GM12892 (cell line): ENCODE measurements around the gene NDUFC1. TPM values are rescaled to one million over a fixed set of nuclear protein-coding genes. Genes with fewer than 3 reads are reported as not detected.
"Not testable (repeated sequence)": the region's sequence is repeated elsewhere in the genome, so short reads cannot be mapped to it uniquely, and the experiment has no call there.

Experiments
- DNase-seq: peaks from one replicate; pipeline ENCODE4 v3.0.0; 2011; ENCODE audit not compliant: insufficient read length
- FAIRE-seq: peaks from 2 replicates; lab custom pipeline; 2011; peaks lifted over from hg19 to GRCh38; lab: Jason Lieb, UNC
- POLR2A ChIP-seq: IDR thresholded peaks from 2 replicates; pipeline ENCODE4 v1.6.1; 2011; ENCODE audit warnings: low read depth, low read length, control low read depth
- POLR2AphosphoS5 ChIP-seq: IDR thresholded peaks from 2 replicates; pipeline ENCODE4 v1.6.1; 2011; ENCODE audit warnings: low read depth, low read length, control low read depth
- TAF1 ChIP-seq: IDR thresholded peaks from 2 replicates; pipeline ENCODE4 v1.6.1; 2011; ENCODE audit warnings: low read depth, mild to moderate bottlenecking, control low read depth, low read length, borderline replicate concordance
- polyA plus RNA-seq: library from polyadenylated mRNA; unstranded; fragments of >200 nt; gene quantifications from one replicate; pipeline ENCODE4 v1.2.1, GENCODE V29; 2012; ENCODE audit warnings: missing spikeins, inconsistent platforms; ENCODE audit not compliant: missing spikeins

Gene NDUFC1
- polyA plus RNA-seq, result 43.4 TPM

DNA sequence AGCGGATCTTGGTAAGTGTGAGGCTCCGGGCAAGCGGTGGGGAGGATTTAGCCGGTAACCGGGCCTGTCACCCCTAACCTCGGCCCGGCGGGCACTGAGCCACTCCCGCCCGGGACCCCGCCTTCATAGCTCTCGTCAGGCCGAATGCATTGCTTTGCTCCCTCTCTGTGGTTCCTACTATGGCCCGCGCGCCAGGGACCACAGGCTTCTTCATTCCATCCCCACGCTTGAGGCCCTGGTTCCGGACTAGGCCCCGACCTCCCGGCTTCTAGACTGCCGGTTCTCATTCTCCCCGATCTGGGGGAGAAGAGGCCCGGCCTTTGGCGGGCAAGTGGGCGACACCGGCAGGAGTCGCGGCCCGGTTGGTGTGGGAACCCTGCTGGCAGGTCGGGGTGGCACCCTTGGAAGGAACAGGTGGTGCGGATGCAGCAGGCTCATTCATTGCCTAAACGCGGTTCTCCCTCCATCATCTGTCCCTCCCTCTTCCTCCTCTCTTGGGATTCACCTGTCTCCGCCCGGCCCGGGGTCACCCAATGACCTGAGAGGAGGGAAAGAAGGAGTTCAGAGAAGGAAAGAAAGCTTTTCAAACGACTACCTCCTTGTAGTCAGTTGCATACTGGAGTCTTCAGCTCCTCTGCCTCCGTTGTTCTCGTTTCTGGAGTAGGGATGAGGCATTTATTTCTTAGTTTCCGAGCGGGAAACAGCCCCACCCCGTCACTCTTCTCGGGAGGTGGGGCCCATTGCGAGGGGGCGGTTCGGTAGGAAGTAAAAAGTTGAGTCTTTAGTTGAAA is at the start of gene NDUFC1:
Gene NDUFC1, minus strand, starts transcription at position 657 of the 791 bp plus-strand sequence. CDS start 6,679 bp downstream, outside the sequence.
- peak; percentile 46 for FAIRE-seq
- TF ChIP-seq POLR2AphosphoS5, result no peak
- no peak for TF ChIP-seq POLR2A
- TF ChIP-seq TAF1, result no peak

DNA sequence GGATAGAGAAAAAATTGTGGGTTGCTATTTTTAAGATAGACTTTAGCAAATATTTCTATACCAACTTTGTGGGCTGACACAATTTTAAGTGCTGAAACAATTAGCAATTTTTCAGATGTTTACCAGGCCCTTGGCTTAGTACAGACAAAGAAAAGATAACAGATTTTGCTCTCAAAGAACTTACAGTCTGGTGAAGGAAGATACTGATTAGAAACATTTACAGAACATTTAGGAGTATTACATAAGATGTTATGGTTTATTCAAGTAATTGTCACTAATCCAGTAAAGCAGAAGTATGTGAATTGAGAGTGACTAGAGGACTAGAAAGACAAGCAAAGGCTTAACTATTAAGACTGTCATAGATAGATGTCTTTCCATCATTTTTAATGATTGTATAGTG is 35.3 kb upstream of the NDUFC1 start:
- no peak for TF ChIP-seq POLR2AphosphoS5
- no peak for TF ChIP-seq POLR2A
- TF ChIP-seq TAF1, result no peak
- FAIRE-seq, result no peak
- DNase-seq, result no peak

More for the DNA sequence above, at the start of gene NDUFC1:
- DNase-seq, result peak; percentile 36

DNA sequence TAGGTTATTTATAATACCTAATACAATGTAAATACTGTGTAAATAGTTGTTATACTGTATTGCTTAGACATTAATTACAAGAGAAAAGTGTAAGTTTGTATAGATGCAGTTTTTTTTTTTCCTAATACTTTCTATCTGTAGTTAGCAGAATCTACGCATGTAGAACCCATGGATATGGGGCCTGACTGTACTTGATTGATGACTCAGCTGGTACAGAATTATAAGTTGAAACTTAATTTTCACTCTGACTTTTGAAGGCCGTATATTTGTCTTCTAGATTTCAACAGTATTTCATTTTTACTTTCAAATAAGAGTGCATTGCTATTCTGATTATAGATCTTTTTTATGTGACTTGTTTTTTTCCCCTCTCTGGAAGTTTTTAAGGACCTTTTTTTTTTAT is 30.8 kb upstream of the NDUFC1 start:
- no peak for DNase-seq
- FAIRE-seq, result no peak
- TF ChIP-seq POLR2AphosphoS5 (no peak), TAF1 (no peak), POLR2A (no peak)

DNA sequence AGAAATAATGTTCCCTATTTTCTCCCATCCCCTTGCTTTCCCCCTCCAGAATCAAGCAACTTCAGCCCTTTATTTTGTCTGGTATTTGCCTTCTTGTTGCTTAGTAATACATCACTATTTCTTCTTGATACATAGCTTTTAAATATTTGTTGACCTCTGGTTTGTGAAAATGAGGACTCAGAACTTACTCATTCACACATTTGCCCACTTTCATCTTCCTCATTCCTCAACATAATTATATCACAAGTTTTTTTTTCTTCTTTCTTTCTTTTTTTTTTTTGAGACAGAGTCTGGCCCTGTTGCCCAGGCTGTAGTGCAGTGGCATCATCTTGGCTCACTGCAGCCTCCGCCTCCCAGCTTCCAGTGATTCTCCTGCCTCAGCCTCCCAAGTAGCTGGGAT is 28.9 kb upstream of the NDUFC1 start:
- no peak for TF ChIP-seq POLR2AphosphoS5
- no peak for FAIRE-seq
- DNase-seq, result no peak

DNA sequence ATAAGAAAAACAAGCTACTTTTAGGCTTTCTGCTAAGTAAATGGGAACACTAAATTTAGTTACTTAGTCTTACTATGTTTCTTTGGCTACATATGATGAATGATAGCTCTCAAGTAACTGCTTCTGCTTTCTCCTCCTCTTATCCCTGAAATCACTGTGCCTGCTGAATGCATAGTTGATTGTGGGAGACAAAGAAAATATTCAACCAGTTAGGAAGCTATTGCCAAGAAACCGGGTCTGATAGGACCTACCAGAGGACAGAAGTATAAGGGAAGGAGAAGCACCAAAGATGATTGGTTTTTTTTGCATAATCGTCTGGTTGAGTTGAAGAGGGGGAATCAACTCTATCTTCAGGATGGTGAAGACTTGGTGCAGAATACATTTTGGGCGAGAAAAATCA is 28.0 kb upstream of the NDUFC1 start:
- no peak for TF ChIP-seq POLR2A
- no peak for TF ChIP-seq TAF1
- no peak for TF ChIP-seq POLR2AphosphoS5
- FAIRE-seq, result no peak

DNA sequence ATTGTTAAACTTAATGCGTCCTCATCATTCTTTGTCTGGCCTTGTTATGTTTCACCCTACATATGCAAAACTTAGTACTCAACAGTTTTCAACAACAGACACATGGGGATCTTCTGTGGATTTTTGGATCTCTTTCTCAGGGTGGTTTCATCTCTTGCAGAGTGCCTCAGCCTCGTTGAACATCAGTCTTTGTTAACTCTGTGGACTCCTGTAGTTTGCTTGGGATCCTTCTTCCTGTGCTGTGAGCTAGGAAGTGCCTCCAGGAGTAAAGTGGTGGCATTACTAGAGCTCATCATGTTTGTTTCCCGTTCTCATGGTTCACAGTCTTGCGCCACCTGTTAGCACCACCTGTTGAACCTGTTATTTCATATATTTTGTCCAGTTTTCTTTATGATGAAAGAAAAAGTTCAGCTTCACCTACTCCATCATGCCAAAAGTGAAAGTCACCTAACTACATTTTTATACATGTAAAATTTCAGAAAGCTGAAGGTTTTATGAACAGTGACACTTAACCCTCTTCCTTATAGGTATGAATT is 27.5 kb upstream of the NDUFC1 start:
- FAIRE-seq (no peak), DNase-seq (no peak)
- no peak for TF ChIP-seq POLR2AphosphoS5
- no peak for TF ChIP-seq POLR2A
- TF ChIP-seq TAF1, result no peak

More for the DNA sequence above, 28.0 kb upstream of the NDUFC1 start:
- DNase-seq, result no peak

DNA sequence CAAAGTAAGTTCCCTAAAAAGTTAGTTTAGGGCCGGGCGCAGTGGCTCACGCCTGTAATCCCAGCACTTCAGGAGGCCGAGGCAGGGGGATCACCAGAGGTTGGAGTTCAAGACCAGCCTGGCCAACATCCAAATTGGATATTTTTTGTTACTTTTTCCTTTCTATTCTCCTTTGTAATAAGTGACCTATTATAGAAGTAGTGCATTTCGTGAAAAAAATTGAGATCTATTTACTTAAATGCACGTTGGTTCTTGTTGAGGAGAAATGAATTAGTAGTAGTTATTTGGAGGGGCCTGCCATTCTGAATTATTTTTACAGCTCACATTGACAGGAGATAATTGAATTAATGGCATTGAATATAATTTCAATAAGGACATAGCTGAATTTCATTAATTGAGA is 22.3 kb upstream of the NDUFC1 start:
- no peak for DNase-seq
- no peak for FAIRE-seq
- TF ChIP-seq POLR2A (no peak), TAF1 (no peak), POLR2AphosphoS5 (no peak)

DNA sequence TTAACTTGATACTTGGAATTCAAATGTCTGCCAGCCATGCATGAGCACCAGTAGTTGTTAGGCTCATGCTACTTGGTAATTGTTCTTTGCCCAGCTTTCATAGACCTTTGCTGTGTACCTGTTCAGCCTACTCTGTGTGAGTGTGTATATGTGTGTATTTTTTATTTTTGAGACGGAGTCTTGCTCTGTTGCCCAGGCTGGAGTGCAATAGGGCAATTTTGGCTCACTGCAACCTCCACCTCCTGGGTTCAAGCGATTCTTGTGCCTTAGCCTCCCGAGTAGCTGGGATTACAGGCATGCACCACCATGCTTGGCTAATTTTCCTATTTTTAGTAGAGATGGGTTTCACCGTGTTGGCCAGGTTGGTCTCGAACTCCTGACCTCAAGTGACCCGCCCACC is 20.3 kb upstream of the NDUFC1 start:
- FAIRE-seq, DNase-seq: not testable (repeated sequence)

DNA sequence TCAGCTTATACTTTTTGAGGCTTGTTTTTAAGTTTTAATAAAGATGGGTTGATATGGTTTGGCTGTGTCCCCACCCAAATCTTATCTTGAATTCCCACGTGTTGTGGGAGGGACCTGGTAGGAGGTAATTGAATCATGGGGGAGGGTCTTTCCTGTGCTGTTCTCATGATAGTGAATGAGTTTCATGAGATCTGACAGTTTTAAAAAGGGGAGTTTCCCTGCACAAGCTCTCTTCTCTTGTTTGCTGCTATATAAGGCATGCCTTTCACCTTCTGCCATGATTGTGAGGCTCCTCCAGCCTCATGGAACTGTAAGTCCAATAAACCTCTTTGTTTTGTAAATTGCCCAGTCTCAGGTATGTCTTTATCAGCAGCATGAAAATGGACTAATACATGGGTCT is 19.8 kb upstream of the NDUFC1 start:
- FAIRE-seq, DNase-seq: not testable (repeated sequence)

DNA sequence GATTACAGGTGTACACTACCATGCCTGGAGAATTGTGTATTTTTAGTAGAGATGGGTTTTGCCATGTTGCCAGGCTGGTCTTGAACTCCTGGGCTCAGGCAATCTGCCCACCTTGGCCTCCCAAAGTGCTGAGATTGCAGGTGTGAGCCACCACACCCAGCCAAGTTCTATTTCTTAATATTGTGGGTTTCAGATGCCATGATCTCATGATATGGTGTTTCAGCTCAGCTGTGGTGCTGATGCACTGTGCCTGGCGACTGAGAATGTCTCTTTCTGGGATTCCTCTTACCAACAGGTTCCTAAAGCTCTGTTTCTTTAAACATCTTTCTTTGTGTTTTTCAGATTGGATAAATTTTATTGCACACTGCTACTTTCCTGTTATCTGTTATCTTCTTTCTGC is 17.3 kb upstream of the NDUFC1 start:
- no peak for TF ChIP-seq POLR2A
- TF ChIP-seq POLR2AphosphoS5, result no peak
- no peak for TF ChIP-seq TAF1
- FAIRE-seq (no peak), DNase-seq (no peak)

DNA sequence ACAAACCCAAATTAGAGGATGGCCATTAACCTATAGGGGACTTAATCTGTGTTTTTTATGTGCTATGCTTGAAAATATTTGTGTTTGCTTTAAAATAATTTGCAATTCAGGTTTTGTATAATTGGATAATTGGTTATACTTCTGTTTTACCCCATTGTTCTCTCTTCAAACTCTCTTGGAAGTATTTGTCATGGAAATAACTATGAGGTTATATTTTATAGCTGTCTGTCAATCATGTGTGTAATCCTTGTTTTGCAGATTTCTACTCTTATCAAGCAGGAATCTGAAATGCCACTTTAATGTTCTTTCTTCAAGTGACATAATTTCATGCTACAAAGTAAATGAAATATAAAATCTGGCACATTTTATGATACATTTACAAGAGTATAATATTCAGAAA is 15.4 kb upstream of the NDUFC1 start:
- DNase-seq, result no peak

DNA sequence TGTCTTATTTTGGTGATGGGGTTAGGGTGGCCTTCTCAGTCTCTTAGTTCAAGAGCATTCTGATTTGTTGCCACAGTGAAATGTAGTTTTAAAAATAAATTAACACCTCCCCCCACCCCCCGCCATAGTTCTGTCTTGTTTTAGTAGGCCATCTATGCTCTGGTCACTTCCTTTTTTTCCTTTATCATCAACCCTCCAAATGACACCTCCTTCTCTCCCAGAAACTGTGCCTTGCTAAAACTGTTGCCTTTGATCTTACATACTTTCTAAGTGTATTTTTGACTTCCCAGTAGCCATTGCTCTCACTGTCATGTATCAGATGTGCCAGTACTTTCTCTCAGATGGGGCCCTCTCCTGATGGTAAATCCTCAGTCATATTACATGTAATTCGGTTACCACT is 14.5 kb upstream of the NDUFC1 start:
- no peak for DNase-seq
- TF ChIP-seq TAF1, result no peak
- TF ChIP-seq POLR2AphosphoS5, result no peak
- TF ChIP-seq POLR2A, result no peak
- no peak for FAIRE-seq

More for the DNA sequence above, 15.4 kb upstream of the NDUFC1 start:
- FAIRE-seq, result no peak
- TF ChIP-seq POLR2AphosphoS5 (no peak), POLR2A (no peak), TAF1 (no peak)
